ENCODE measurements around the gene IPO9.

DNA sequence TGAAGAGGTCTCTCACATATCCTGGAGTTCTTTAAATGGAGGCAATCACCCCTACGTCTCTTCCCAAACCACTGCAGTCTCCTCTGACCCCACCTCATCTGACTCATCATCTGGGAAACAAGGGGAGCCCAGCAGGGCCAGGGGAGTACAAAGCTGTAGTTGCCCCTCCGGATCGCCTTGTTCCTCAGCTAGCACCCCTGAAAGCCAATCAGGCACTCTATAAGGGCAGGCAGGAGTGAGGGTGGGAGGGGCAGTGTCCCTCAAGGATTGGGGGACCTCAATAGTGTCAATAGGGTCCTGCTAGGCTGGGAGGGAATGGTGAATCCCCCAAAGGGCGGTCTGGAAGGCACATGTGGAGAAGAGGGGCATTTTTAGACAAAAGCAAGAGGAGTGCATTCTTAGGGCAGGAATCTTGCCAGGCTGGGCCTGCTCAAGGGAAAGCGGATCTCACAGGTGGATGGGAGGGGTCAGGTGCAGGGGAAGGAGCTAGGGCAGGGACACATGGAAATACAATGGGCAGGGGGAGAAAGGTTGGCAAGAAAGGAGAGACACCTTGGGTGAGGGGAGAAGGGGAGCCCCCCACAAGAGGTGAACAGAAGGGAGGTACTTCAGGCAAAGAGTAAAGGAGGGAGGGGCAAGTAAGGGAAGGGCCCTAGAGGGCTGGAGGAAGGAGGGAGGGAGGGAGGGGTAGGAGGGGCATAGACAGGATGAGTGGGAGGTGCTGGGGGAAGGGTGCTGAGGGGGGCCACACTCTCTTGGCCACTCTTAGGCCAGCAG lies 65.6 kb downstream of the IPO9 start:
- TF ChIP-seq CTCF (IDR thresholded peaks at IDR 0.05): no peak
- TF ChIP-seq POLR2A (IDR thresholded peaks at IDR 0.05): no peak
